Loucy (cell line): ENCODE measurements around the gene CHD9NB.

Experiments used
- H2AFZ ChIP-seq: fragments of 200-600 bp; sonication (generic); 2 replicates; pipeline ENCODE4 v1.6.0; 2016; ENCODE audit warnings: antibody characterized with exemption, mild to moderate bottlenecking, low read length, moderate library complexity
- H3F3A ChIP-seq: fragments of 200-600 bp; 2 replicates; pipeline ENCODE4 v1.6.0; 2016; ENCODE audit warnings: antibody characterized with exemption, low read depth, mild to moderate bottlenecking
- H3K27me3 ChIP-seq: fragments of 200-600 bp; sonication (generic); 2 replicates; pipeline ENCODE4 v1.6.1; 2014; ENCODE audit warnings: low read length, mild to moderate bottlenecking; ENCODE audit not compliant: insufficient read depth, poor library complexity, severe bottlenecking
- H3K36me3 ChIP-seq: fragments of 200-600 bp; sonication (generic); 2 replicates; pipeline ENCODE4 v1.6.1; 2016; ENCODE audit warnings: low read length; ENCODE audit not compliant: insufficient read depth
- H3K4me1 ChIP-seq: fragments of 200-600 bp; sonication (generic); 2 replicates; pipeline ENCODE4 v1.5.1; 2014; ENCODE audit warnings: low read length, mild to moderate bottlenecking; ENCODE audit not compliant: insufficient read depth, poor library complexity, severe bottlenecking
- H3K4me2 ChIP-seq: fragments of 200-600 bp; sonication (generic); 2 replicates; pipeline ENCODE4 v1.6.0; 2014; ENCODE audit warnings: antibody characterized with exemption, low read length, low read depth, mild to moderate bottlenecking; ENCODE audit not compliant: poor library complexity, severe bottlenecking
- H3K4me3 ChIP-seq: fragments of 200-600 bp; sonication (generic); 2 replicates; pipeline ENCODE4 v1.5.1; 2014; ENCODE audit warnings: low read length, mild to moderate bottlenecking, mixed read lengths; ENCODE audit not compliant: poor library complexity, severe bottlenecking
- H3K79me2 ChIP-seq: fragments of 200-600 bp; sonication (generic); 2 replicates; pipeline ENCODE4 v1.6.1; 2014; ENCODE audit warnings: low read length; ENCODE audit not compliant: insufficient read depth
- H3K9ac ChIP-seq: fragments of 200-600 bp; sonication (generic); 2 replicates; pipeline ENCODE4 v1.6.0; 2014; ENCODE audit warnings: mild to moderate bottlenecking, low read depth, low read length, moderate library complexity; ENCODE audit not compliant: poor library complexity, severe bottlenecking
- H3K9me2 ChIP-seq: fragments of 200-600 bp; sonication (generic); replicated peaks from 2 replicates; pipeline ENCODE4 v1.6.1; 2016; ENCODE audit warnings: low read depth, low read length, mixed read lengths
- H3K9me3 ChIP-seq: fragments of 200-600 bp; sonication (generic); 2 replicates; pipeline ENCODE4 v1.6.1; 2014; ENCODE audit warnings: mild to moderate bottlenecking, antibody characterized with exemption, low read length, low read depth; ENCODE audit not compliant: insufficient read depth
- H4K20me1 ChIP-seq: fragments of 200-600 bp; sonication (generic); 2 replicates; pipeline ENCODE4 v1.6.0; 2014; ENCODE audit warnings: antibody characterized with exemption, low read length, mild to moderate bottlenecking; ENCODE audit not compliant: insufficient read depth, poor library complexity, severe bottlenecking
- EZH2phosphoT487 ChIP-seq: fragments of 200-600 bp; IDR thresholded peaks from 2 replicates; pipeline ENCODE4 v1.6.1; 2018; ENCODE audit warnings: antibody characterized with exemption, mild to moderate bottlenecking, moderate library complexity, borderline replicate concordance
- TF ChIP-seq, protein P1 (sequence below): fragments of 200-600 bp; sonication (generic); conservative IDR thresholded peaks from 2 replicates; pipeline ENCODE4 v1.5.1; 2014; ENCODE audit warnings: mild to moderate bottlenecking, antibody characterized with exemption, low read length

The CHD9NB gene

DNA sequence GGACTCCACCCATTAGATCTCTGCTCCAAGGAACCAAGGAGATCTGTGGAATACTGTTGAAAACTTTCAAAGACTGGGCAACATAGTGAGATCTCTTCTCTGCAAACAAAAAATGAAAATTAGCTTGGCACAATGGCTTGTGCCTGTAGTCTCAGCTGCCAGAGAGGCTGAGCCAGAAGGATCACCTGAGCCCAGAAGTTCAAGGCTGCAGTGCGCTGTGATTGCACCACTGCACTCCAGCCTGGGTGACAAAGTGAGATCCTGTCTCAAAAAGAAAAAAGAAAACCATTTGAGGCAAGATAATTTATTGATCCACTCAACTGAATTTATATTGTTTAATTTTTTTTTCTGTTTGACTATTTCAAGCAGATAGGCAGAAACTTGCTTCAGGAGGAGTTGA is 54.8 kb downstream of the CHD9NB start:
- H3K27me3 ChIP-seq: no peaks in the 10 kb centered on the region
- H2AFZ ChIP-seq: no peak overlapping the region
- no peak overlapping the region for H3K4me3 ChIP-seq
- H3F3A ChIP-seq: no peaks in the 10 kb centered on the region
- no peaks in the 10 kb centered on the region for H4K20me1 ChIP-seq
- H3K36me3 ChIP-seq: no peaks in the 10 kb centered on the region
- H3K79me2 ChIP-seq: no peaks in the 10 kb centered on the region
- H3K4me1 ChIP-seq: no peaks in the 10 kb centered on the region
- no peaks in the 10 kb centered on the region for H3K9me2 ChIP-seq
- TF ChIP-seq EZH2phosphoT487: no peak
- TF ChIP-seq, protein P1, sequence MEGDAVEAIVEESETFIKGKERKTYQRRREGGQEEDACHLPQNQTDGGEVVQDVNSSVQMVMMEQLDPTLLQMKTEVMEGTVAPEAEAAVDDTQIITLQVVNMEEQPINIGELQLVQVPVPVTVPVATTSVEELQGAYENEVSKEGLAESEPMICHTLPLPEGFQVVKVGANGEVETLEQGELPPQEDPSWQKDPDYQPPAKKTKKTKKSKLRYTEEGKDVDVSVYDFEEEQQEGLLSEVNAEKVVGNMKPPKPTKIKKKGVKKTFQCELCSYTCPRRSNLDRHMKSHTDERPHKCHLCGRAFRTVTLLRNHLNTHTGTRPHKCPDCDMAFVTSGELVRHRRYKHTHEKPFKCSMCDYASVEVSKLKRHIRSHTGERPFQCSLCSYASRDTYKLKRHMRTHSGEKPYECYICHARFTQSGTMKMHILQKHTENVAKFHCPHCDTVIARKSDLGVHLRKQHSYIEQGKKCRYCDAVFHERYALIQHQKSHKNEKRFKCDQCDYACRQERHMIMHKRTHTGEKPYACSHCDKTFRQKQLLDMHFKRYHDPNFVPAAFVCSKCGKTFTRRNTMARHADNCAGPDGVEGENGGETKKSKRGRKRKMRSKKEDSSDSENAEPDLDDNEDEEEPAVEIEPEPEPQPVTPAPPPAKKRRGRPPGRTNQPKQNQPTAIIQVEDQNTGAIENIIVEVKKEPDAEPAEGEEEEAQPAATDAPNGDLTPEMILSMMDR: no peak
- no peak overlapping the region for H3K9ac ChIP-seq
- no peak overlapping the region for H3K4me2 ChIP-seq
- H3K9me3 ChIP-seq: no peaks in the 10 kb centered on the region

GRCh38 chr16:52994942-52995341 is 57.8 kb downstream of the CHD9NB start:
- Histone ChIP-seq H3K4me1 (no peaks in the 10 kb centered on the region), H3K36me3 (no peaks in the 10 kb centered on the region), H3K9me2 (no peaks in the 10 kb centered on the region), H3K27me3 (no peaks in the 10 kb centered on the region), H3K9ac (no peak overlapping the region), H3K79me2 (no peaks in the 10 kb centered on the region), H3K4me2 (no peak overlapping the region), H2AFZ (no peak overlapping the region), H3F3A (no peaks in the 10 kb centered on the region), H4K20me1 (no peaks in the 10 kb centered on the region), H3K9me3 (no peaks in the 10 kb centered on the region), H3K4me3 (no peak overlapping the region)
- TF ChIP-seq EZH2phosphoT487: no peak
- TF ChIP-seq, protein P1: no peak

DNA sequence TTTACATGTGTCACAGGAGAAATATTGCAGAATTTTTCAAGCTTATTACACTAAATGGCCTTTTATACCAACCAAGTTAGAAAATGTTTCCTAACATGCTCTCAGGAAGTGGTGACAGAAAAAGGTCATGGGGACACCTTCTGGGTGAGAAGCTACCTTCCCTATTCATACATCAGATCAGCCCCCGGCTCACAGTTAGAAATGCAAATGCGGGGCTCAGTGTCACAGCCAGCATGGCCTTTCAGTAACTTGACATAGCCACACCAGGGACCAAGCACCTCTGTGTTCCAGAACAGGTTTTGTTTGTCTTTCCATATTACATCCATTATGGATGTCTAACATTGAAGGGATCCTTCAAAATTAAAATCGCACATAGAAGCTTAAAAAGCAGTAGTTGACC is 59.5 kb downstream of the CHD9NB start:
- no peaks in the 10 kb centered on the region for H3K9me2 ChIP-seq
- no peaks in the 10 kb centered on the region for H3K79me2 ChIP-seq
- H2AFZ ChIP-seq: no peak overlapping the region
- no peaks in the 10 kb centered on the region for H3F3A ChIP-seq
- no peak overlapping the region for H3K4me3 ChIP-seq
- no peak overlapping the region for H3K4me2 ChIP-seq
- no peaks in the 10 kb centered on the region for H3K4me1 ChIP-seq
- TF ChIP-seq, protein P1: no peak
- TF ChIP-seq EZH2phosphoT487: no peak
- no peaks in the 10 kb centered on the region for H3K36me3 ChIP-seq
- H3K9ac ChIP-seq: no peak overlapping the region
- H4K20me1 ChIP-seq: no peaks in the 10 kb centered on the region
- no peaks in the 10 kb centered on the region for H3K27me3 ChIP-seq
- H3K9me3 ChIP-seq: no peaks in the 10 kb centered on the region
